Vagina (tissue), 2 donors: Measurements from ENCODE around the gene VSIR. TPM values are rescaled to one million over a fixed set of nuclear protein-coding genes. Genes with fewer than 3 reads are reported as not detected.

Experiments
- DNase-seq, 2 donors: peaks; one replicate each; pipeline ENCODE4 v3.0.0-alpha.2; 2017; ENCODE audit errors: extremely low spot score in 2 of 2
- H3K27ac ChIP-seq: fragments of 200-600 bp; sonication (generic); one replicate; pipeline ENCODE4 v1.5.1; 2019
- H3K27me3 ChIP-seq: fragments of 200-600 bp; sonication (generic); one replicate; pipeline ENCODE4 v1.5.1; 2019
- H3K36me3 ChIP-seq, 2 donors: fragments of 200-600 bp; sonication (generic); one replicate each; pipeline ENCODE4 v1.5.1; 2017 to 2019
- H3K4me1 ChIP-seq: fragments of 200-600 bp; sonication (generic); one replicate; pipeline ENCODE4 v1.5.1; 2019
- H3K4me3 ChIP-seq, 2 donors: fragments of 200-600 bp; sonication (generic); 1 replicate in 1 of 2; 2 replicates in 1 of 2; pipeline ENCODE4 v1.5.1; 2016 to 2019
- H3K9me3 ChIP-seq: fragments of 200-600 bp; sonication (generic); one replicate; pipeline ENCODE4 v1.5.1; 2019
- CTCF ChIP-seq, 3 experiments: fragments of 450-650 bp in 2 of 3; fragments of 200-600 bp in 1 of 3; sonication (generic) in 1 of 3; IDR thresholded peaks; one replicate each; pipeline ENCODE4 v1.5.1; 2017 to 2019; ENCODE audit warnings: antibody characterized with exemption in 3 of 3, mild to moderate bottlenecking in 2 of 3, moderate library complexity in 2 of 3
- POLR2A ChIP-seq, 2 donors: fragments of 450-650 bp; IDR thresholded peaks; one replicate each; pipeline ENCODE4 v1.6.1; 2017; ENCODE audit warnings: antibody characterized with exemption in 2 of 2, mild to moderate bottlenecking in 2 of 2, moderate library complexity in 2 of 2
- POLR2AphosphoS5 ChIP-seq, 2 donors: sonication (generic); formaldehyde crosslinking; IDR thresholded peaks; one replicate each; pipeline ENCODE4 v1.9.0; 2017; ENCODE audit warnings: antibody characterized with exemption in 2 of 2, mild to moderate bottlenecking in 2 of 2, low read depth in 1 of 2; ENCODE audit not compliant: insufficient read depth in 1 of 2
- intact Hi-C: fragments of 100-400 bp; cut with DNase I; formaldehyde crosslinking; loops from one replicate; pipeline ENCODE4 v1.15.1; 2023
- total RNA-seq: library from RNA; depleted of rRNA; stranded (reverse); fragments of >200 nt; gene quantifications from one replicate; pipeline ENCODE4 v1.2.3, GENCODE V29; 2016

VSIR gene
- total RNA-seq, 1 donor from 2014 or later: 96.5 TPM

- intact Hi-C loops: no loop called here
- H3K36me3 ChIP-seq: peaks cover 0 to 15% of the 10 kb centered on the region in 2 donors
- DNase-seq: no peak
- H3K27ac ChIP-seq: peak overlapping the region; percentile 99
- H3K27me3 ChIP-seq: no peaks in the 10 kb centered on the region
- H3K4me1 ChIP-seq: peaks cover 100% of the 10 kb centered on the region
- TF ChIP-seq POLR2A (IDR thresholded peaks at IDR 0.05) (no peak), POLR2AphosphoS5 (IDR thresholded peaks at IDR 0.05; ENCODE audit: insufficient read depth in 1 of 2, low read depth in 1 of 2) (no peak), CTCF (IDR thresholded peaks at IDR 0.05) (no peak)
- no peaks in the 10 kb centered on the region for H3K9me3 ChIP-seq
- H3K4me3 ChIP-seq: peak overlapping the region in 1 of 2 donors; percentile 2
These were observed 8.0 kb downstream of the VSIR start for GRCh38 chr10:71765176-71765904.

GRCh38 chr10:71763352-71764127, 9.8 kb downstream of the VSIR start:
- Histone ChIP-seq H3K9me3 (no peaks in the 10 kb centered on the region), H3K4me3 (no peak overlapping the region), H3K4me1 (peaks cover 93% of the 10 kb centered on the region), H3K27me3 (no peaks in the 10 kb centered on the region), H3K27ac (no peak overlapping the region), H3K36me3 (peaks cover 0 to 24% of the 10 kb centered on the region in 2 donors)
- no peak for TF ChIP-seq CTCF (IDR thresholded peaks at IDR 0.05)
- TF ChIP-seq POLR2A (IDR thresholded peaks at IDR 0.05): no peak
- TF ChIP-seq POLR2AphosphoS5 (IDR thresholded peaks at IDR 0.05; ENCODE audit: insufficient read depth in 1 of 2, low read depth in 1 of 2): no peak
- intact Hi-C loops: no loop called here
- DNase-seq: no peak

- H3K27me3 ChIP-seq: no peaks in the 10 kb centered on the region
- H3K4me1 ChIP-seq: peaks cover 93% of the 10 kb centered on the region
- H3K27ac ChIP-seq: no peak overlapping the region
- H3K4me3 ChIP-seq: no peak overlapping the region
- no peaks in the 10 kb centered on the region for H3K9me3 ChIP-seq
- intact Hi-C loops: no loop called here
- no peak for TF ChIP-seq POLR2A (IDR thresholded peaks at IDR 0.05)
- H3K36me3 ChIP-seq: peaks cover 0 to 30% of the 10 kb centered on the region in 2 donors
- DNase-seq: no peak
These were observed 11.0 kb downstream of the VSIR start for GRCh38 chr10:71762324-71762723.

GRCh38 chr10:71761541-71762113, 11.7 kb downstream of the VSIR start:
- H3K9me3 ChIP-seq: no peaks in the 10 kb centered on the region
- H3K27me3 ChIP-seq: no peaks in the 10 kb centered on the region
- no peak overlapping the region for H3K4me3 ChIP-seq
- DNase-seq: no peak
- no peak overlapping the region for H3K27ac ChIP-seq
- peaks cover 93% of the 10 kb centered on the region for H3K4me1 ChIP-seq
- intact Hi-C loops: no loop called here
- no peak for TF ChIP-seq POLR2A (IDR thresholded peaks at IDR 0.05)
- TF ChIP-seq CTCF (IDR thresholded peaks at IDR 0.05): no peak
- TF ChIP-seq POLR2AphosphoS5 (IDR thresholded peaks at IDR 0.05; ENCODE audit: insufficient read depth in 1 of 2, low read depth in 1 of 2): no peak
- peaks cover 0 to 30% of the 10 kb centered on the region in 2 donors for H3K36me3 ChIP-seq

GRCh38 chr10:71761105-71761511, 12.2 kb downstream of the VSIR start:
- Histone ChIP-seq H3K36me3 (peaks cover 0 to 30% of the 10 kb centered on the region in 2 donors), H3K27ac (peak overlapping the region; percentile 9)

More at GRCh38 chr10:71761105-71761511, 12.2 kb downstream of the VSIR start:
- intact Hi-C loops: no loop called here
- Histone ChIP-seq H3K9me3 (no peaks in the 10 kb centered on the region), H3K4me1 (peaks cover 93% of the 10 kb centered on the region), H3K4me3 (no peak overlapping the region), H3K27me3 (no peaks in the 10 kb centered on the region)
- DNase-seq: no peak
- TF ChIP-seq POLR2A (IDR thresholded peaks at IDR 0.05): no peak
- TF ChIP-seq CTCF (IDR thresholded peaks at IDR 0.05): no peak
- TF ChIP-seq POLR2AphosphoS5 (IDR thresholded peaks at IDR 0.05; ENCODE audit: insufficient read depth in 1 of 2, low read depth in 1 of 2): no peak
